BJ (cell line): ENCODE data around the gene ADGRV1. TPM values are rescaled to one million over a fixed set of nuclear protein-coding genes. Genes with fewer than 3 reads are reported as not detected.
"Not testable (repeated sequence)": the region's sequence is repeated elsewhere in the genome, so short reads cannot be mapped to it uniquely, and the experiment has no call there.

Source experiments
- CTCF ChIA-PET: fragments of 350-600 bp; formaldehyde crosslinking; extraction: SDS; loops from one replicate; lab custom pipeline; 2021; ENCODE audit warnings: antibody characterized with exemption, inconsistent platforms; lab: Yijun Ruan, JAX
- POLR2A ChIA-PET: fragments of 300-600 bp; sonication (Branson Sonifier 250); formaldehyde crosslinking; extraction: SDS; loops from one replicate; lab custom pipeline; 2021; ENCODE audit warnings: antibody characterized with exemption; lab: Charles Lee
- DNase-seq: peaks from one replicate; pipeline ENCODE4 v3.0.0-alpha.2; 2011; ENCODE audit warnings: low read depth
- H3K27me3 ChIP-seq: 2 replicates; pipeline ENCODE4 v1.6.0; 2011; ENCODE audit warnings: low read length; ENCODE audit not compliant: control insufficient read depth, insufficient read depth
- H3K36me3 ChIP-seq: 2 replicates; pipeline ENCODE4 v1.5.1; 2011; ENCODE audit warnings: low read length; ENCODE audit not compliant: control insufficient read depth, insufficient read depth
- H3K4me3 ChIP-seq: 2 replicates; pipeline ENCODE4 v1.5.1; 2011; ENCODE audit warnings: low read depth, mild to moderate bottlenecking, control low read depth, low read length
- CTCF ChIP-seq: IDR thresholded peaks from 2 replicates; pipeline ENCODE4 v1.5.1; 2011; ENCODE audit warnings: low read depth, mild to moderate bottlenecking, control low read depth, inconsistent platforms, low read length, moderate library complexity; ENCODE audit not compliant: insufficient read depth
- polyA plus RNA-seq: library from polyadenylated mRNA; depleted of rRNA; stranded (reverse); fragments of >200 nt; gene quantifications from 2 replicates; pipeline ENCODE4 v1.2.3, GENCODE V29; 2011

The ADGRV1 gene
- polyA plus RNA-seq, 1 experiment, result 0.15 TPM

- POLR2A ChIA-PET, result no interaction called here
- Histone ChIP-seq H3K36me3 (no peaks in the 10 kb centered on the region), H3K4me3 (no peak overlapping the region), H3K27me3 (no peaks in the 10 kb centered on the region)
- no peak for DNase-seq
- TF ChIP-seq CTCF, result no peak
- CTCF ChIA-PET, result no interaction called here
These were observed 23.4 kb downstream of the ADGRV1 start for GRCh38 chr5:90581956-90582355.

- no peak overlapping the region for H3K4me3 ChIP-seq
- POLR2A ChIA-PET, result no interaction called here
- no peak for DNase-seq
- CTCF ChIA-PET, result no interaction called here
- no peaks in the 10 kb centered on the region for H3K36me3 ChIP-seq
- no peak for TF ChIP-seq CTCF
- H3K27me3 ChIP-seq, result no peaks in the 10 kb centered on the region
These were observed 26.9 kb downstream of the ADGRV1 start for GRCh38 chr5:90585337-90585986.

- POLR2A ChIA-PET, result no interaction called here
- CTCF ChIA-PET, result no interaction called here
- Histone ChIP-seq H3K36me3 (no peaks in the 10 kb centered on the region), H3K27me3 (no peaks in the 10 kb centered on the region), H3K4me3 (no peak overlapping the region)
- DNase-seq, result no peak
- TF ChIP-seq CTCF, result no peak
These were observed 27.9 kb downstream of the ADGRV1 start for GRCh38 chr5:90586469-90586868.

- Histone ChIP-seq H3K4me3 (no peak overlapping the region), H3K27me3 (no peaks in the 10 kb centered on the region), H3K36me3 (no peaks in the 10 kb centered on the region)
- DNase-seq, result no peak
- ChIA-PET POLR2A (no interaction called here), CTCF (no interaction called here)
- TF ChIP-seq CTCF, result no peak
These were observed 31.6 kb downstream of the ADGRV1 start for GRCh38 chr5:90590170-90590569.

- H3K36me3 ChIP-seq, H3K27me3 ChIP-seq, DNase-seq, H3K4me3 ChIP-seq, CTCF ChIA-PET, POLR2A ChIA-PET: not testable (repeated sequence)
These were observed 34.5 kb downstream of the ADGRV1 start for GRCh38 chr5:90593083-90593482.

GRCh38 chr5:90595766-90596165 lies 37.2 kb downstream of the ADGRV1 start:
- POLR2A ChIA-PET, H3K4me3 ChIP-seq, CTCF ChIA-PET, H3K27me3 ChIP-seq, H3K36me3 ChIP-seq, DNase-seq: not testable (repeated sequence)
